ENCODE results near the gene MICU2.

MICU2 gene

GRCh38 chr13:21603531-21604448, at the start of gene MICU2:
MICU2 (minus strand) TSS chr13:21604170; CDS start chr13:21604148, 22 bp downstream.
- peak; percentile 96 for DNase-seq

GRCh38 chr13:21641629-21642028, 37.7 kb upstream of the MICU2 start:
- DNase-seq: no peak

GRCh38 chr13:21639561-21639960, 35.6 kb upstream of the MICU2 start:
- DNase-seq: no peak

- peak; percentile 39 for DNase-seq
Observed at GRCh38 chr13:21638319-21639282, 34.6 kb upstream of the MICU2 start.

- DNase-seq: no peak
Observed at GRCh38 chr13:21637296-21637695, 33.3 kb upstream of the MICU2 start.

- DNase-seq: no peak
Observed at GRCh38 chr13:21636656-21637055, 32.7 kb upstream of the MICU2 start.

GRCh38 chr13:21632196-21632595, 28.2 kb upstream of the MICU2 start:
- DNase-seq: no peak

- DNase-seq: no peak
Observed at GRCh38 chr13:21625366-21625765, 21.4 kb upstream of the MICU2 start.

- no peak for DNase-seq
Observed at GRCh38 chr13:21620861-21621260, 16.9 kb upstream of the MICU2 start.

- no peak for DNase-seq
Observed at GRCh38 chr13:21619633-21620220, 15.8 kb upstream of the MICU2 start.

GRCh38 chr13:21616880-21617279, 12.9 kb upstream of the MICU2 start:
- no peak for DNase-seq

- DNase-seq: no peak
Observed at GRCh38 chr13:21616205-21616866, 12.4 kb upstream of the MICU2 start.

- DNase-seq: no peak
Observed at GRCh38 chr13:21615427-21615826, 11.5 kb upstream of the MICU2 start.

- no peak for DNase-seq
Observed at GRCh38 chr13:21613791-21614190, 9.8 kb upstream of the MICU2 start.

- DNase-seq: no peak
Observed at GRCh38 chr13:21611385-21611784, 7.4 kb upstream of the MICU2 start.

- no peak for DNase-seq
Observed at GRCh38 chr13:21610687-21611086, 6.7 kb upstream of the MICU2 start.

GRCh38 chr13:21608961-21609360, 5.0 kb upstream of the MICU2 start:
- no peak for DNase-seq

GRCh38 chr13:21606796-21607195, 2.8 kb upstream of the MICU2 start:
- no peak for DNase-seq

- DNase-seq: no peak
Observed at GRCh38 chr13:21606251-21606650, 2.3 kb upstream of the MICU2 start.

GRCh38 chr13:21596722-21597121, 7.2 kb downstream of the MICU2 start:
- no peak for DNase-seq

GRCh38 chr13:21595546-21595822, 8.5 kb downstream of the MICU2 start:
- DNase-seq: no peak

- DNase-seq: no peak
Observed at GRCh38 chr13:21594715-21595545, 9.0 kb downstream of the MICU2 start.
